SIG-M5 (cell line): ENCODE data around the gene LCE2A.
"Not testable (repeated sequence)": the region's sequence is repeated elsewhere in the genome, so short reads cannot be mapped to it uniquely, and the experiment has no call there.

Source experiments
- DNase-seq: peaks from one replicate; lab custom pipeline; 2025; lab: John Stamatoyannopoulos, UW

The LCE2A gene

GRCh38 chr1:152697701-152698600 lies at the start of gene LCE2A:
Gene LCE2A, plus strand, starts transcription at chr1:152698345. Its CDS starts 557 bp downstream, at chr1:152698902.
- DNase-seq: no peak

- DNase-seq: no peak
Measured at GRCh38 chr1:152654110-152654509, 44.0 kb upstream of the LCE2A start.

DNA sequence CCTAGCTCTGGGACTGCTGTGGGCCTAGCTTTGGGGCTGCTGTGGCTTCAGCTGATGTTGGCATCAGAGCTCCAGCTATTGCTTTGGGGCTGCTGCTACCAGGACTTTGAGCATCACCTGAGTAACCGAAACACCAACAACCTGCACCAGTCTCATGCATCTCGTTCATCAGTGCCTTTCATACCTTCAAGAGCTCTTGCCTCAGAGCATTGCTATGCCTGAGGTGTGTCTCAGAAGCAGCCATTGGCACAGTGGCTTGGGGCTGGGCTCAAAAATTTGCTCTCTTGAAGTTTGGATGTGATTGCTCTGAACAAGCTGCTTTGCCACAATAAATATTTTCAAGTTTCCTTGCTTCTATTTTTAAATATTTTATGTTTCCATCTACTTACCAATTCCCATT lies 41.7 kb upstream of the LCE2A start:
- no peak for DNase-seq

DNA sequence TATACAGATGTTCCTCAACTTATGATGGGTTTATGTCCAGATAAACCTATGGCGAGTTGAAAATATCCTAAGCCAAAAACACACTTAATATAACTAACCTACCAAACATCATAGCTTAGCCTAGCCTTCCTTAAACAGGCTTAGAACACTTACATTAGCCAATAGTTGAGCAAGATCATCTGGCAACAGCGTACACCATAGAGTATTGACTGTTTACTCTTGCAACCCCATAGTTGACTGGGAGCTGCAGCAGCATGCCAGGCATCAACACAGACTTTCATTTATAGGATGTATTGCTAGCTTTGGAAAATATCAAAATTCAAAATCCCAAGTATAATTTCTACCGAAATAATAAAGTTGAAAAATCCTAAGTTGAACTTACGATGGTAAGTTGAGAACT lies 40.5 kb upstream of the LCE2A start:
- DNase-seq: no peak

- DNase-seq: no peak
Measured at GRCh38 chr1:152658649-152659048, 39.5 kb upstream of the LCE2A start.

GRCh38 chr1:152663098-152663497 lies 35.0 kb upstream of the LCE2A start, which contains the start of gene LCE2D:
Gene LCE2D, plus strand, starts transcription at chr1:152663380. Its CDS starts 726 bp downstream, at chr1:152664106.
- DNase-seq: no peak

GRCh38 chr1:152666171-152666570 lies 32.0 kb upstream of the LCE2A start:
- not testable (repeated sequence) for DNase-seq

GRCh38 chr1:152667648-152668047 lies 30.5 kb upstream of the LCE2A start:
- DNase-seq: no peak

DNA sequence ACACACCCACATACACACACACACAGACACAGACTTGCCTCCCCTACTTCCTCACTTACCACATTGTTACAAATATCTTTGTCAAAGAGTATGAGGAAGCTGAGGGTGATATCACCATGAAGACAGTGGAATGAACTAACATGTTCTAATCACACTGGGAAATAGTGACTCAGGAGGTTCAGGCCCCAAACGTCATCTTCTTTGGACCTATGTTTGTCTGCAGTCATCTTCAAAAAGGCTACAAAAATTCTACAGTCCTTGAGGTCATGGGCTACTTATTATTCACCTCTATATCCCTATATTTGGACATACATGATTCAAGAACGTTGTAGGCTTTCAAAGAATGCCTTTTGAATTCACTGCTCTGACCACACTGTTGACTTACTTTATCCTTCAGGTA lies 25.1 kb upstream of the LCE2A start:
- no peak for DNase-seq

DNA sequence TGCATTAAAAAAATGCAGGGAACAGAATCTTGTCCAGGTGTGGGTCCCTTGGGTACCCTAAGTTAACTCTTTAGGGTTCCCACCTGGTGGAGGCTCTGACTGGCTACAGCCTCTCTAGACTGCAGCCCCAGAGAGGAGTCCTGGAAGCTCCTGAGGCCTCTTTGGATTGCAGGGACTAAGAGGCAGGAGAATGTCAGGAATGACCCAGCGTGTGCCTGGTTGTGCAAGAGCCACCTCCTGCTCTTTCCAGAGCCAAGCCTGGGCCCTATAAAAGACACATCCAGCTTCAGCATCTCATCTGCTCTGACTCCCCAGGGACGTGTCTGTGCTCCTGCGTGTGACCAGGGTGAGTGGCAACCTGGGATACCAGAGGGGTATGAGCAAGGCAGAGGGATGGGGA lies 23.2 kb upstream of the LCE2A start, which contains the start of gene LCE2C:
Gene LCE2C, plus strand, starts transcription at position 297 of the 400 bp plus-strand sequence. CDS start 737 bp downstream, outside the sequence.
- DNase-seq: not testable (repeated sequence)

GRCh38 chr1:152679459-152679858 lies 18.7 kb upstream of the LCE2A start:
- DNase-seq: no peak

GRCh38 chr1:152681616-152682015 lies 16.5 kb upstream of the LCE2A start:
- DNase-seq: no peak

GRCh38 chr1:152683846-152684245 lies 14.3 kb upstream of the LCE2A start:
- no peak for DNase-seq

DNA sequence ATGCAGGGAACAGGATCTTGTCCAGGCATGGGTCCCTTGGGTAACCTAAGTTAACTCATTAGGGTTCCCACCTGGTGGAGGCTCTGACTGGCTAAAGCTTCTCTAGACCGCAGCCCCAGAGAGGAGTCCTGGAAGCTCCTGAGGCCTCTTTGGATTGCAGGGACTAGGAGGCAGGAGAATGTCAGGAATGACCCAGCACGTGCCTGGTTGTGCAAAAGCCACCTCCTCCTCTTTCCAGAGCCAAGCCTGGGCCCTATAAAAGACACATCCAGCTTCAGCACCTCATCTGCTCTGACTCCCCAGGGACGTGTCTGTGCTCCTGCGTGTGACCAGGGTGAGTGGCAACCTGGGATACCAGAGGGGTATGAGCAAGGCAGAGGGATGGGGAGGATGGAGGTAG lies 12.3 kb upstream of the LCE2A start, which contains the start of gene LCE2B:
Gene LCE2B, plus strand, starts transcription at position 301 of the 400 bp plus-strand sequence. CDS start 721 bp downstream, outside the sequence.
- DNase-seq: not testable (repeated sequence)

DNA sequence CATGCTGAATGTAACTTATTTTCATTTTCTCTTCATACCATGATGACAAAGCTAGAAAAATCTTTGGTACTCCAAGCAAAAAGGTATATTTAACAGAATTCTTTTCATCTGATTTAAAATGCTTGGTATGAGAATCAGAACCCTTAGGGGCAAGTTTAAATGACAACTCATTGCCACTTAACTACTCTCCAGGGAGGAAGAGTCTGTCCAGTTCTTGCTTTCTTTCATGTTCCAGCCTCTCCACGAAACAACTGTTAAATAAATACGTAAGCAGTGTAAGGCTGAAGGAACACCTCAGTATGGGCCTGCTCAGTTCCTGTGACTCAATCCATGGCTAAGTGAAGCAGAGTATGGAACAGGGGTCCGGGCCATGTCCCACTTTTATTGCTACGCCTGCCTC lies 1.6 kb downstream of the LCE2A start:
- DNase-seq: no peak

DNA sequence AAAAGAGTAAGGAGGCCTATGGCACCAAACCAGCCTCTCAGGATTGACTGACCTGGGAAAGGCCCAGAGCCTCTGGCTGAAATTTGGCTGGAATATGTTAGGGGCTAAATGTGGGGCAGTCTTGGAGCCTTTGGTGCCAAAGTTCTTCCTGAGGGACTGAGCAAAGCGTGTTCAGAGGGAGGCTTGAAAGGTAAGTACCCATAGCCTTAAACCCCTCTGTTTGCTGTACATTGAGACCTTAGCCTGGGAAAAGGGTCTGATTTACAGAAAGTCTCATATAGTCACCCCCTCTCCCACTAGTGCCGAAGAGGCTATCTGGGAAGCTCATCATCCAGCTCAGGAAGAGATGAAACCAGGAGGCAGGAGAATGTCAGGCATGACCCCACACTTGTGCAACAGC lies 9.7 kb downstream of the LCE2A start, which contains the start of gene LCE4A:
Gene LCE4A, plus strand, starts transcription at position 301 of the 400 bp plus-strand sequence. CDS start 916 bp downstream, outside the sequence.
- DNase-seq: no peak

GRCh38 chr1:152718238-152718637 lies 20.1 kb downstream of the LCE2A start:
- DNase-seq: no peak

DNA sequence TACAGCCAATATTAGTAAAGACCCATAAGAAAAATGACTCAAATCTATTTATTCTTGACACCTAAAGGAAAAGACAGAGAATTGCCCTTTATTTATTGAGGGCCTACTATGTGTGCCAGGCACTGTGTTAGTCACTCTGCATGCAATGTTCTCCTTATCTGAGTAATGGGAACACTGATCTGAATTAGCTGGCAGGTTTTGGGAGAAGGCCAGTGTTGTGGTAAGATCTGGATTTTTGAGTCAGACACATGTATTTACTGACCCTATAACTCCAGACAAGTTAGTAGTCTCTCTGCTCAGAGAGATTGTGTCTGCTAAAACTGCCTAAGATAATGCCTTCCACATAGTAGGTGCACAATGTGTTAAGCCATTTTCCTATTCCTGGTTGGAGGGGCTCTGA lies 27.1 kb downstream of the LCE2A start:
- no peak for DNase-seq

GRCh38 chr1:152728986-152729385 lies 30.8 kb downstream of the LCE2A start:
- no peak for DNase-seq

- DNase-seq: no peak
Measured at GRCh38 chr1:152735648-152736047, 37.5 kb downstream of the LCE2A start.

DNA sequence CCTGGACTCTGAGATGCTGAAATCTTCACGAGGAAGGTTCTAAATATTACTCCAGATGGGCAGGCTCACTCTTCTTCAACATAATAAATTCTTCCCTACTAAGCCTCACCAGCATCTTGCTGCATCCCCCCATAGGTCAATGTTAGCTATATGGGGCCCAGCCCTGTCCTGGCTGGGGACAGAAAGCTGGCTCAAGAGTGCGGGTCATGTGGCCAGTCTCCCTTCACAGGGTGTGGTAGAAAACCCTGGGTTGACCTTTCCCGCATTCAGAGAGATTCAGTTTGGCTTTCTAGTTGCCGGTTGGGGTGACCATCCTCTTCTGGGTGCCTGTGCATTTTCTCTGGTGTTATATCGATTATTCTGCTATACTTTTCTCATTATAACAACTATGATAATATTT lies 39.9 kb downstream of the LCE2A start:
- no peak for DNase-seq

DNA sequence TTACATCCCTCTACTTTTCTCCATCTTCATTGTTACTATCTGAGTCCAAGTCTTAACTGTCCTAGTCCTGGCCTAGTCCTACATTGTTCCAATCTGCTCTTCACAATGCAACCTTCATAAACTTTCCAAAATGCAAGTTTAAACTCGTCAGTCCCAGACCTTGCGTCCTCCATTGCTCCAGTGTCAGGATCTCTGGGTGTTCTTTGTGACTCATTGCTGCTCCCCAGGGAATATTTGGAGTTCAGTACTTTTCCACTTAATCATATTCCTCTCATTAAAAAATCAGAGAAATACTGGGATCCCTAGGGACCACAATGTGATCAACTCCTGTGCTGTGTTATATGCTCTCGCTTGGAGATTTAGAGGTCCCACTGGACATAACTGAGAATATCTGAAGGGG lies 41.7 kb downstream of the LCE2A start:
- DNase-seq: no peak

DNA sequence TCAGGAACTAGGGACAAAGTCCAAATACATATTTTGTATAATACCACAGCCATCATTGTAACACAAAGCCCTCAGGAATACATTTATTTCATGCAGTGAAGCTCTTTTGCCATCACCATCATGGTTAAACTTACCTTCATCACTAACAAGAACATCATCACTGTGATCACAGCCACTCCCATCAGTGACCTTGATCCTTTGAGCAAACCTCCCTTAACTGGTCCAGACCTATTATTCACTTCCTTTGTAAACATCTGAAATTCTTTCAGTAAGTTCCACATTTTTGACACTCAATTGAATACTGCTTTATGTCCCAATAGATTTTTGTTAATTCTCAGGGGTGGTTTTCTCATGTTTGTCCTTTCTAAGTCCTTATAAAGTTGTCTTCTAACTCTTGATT lies 43.5 kb downstream of the LCE2A start:
- no peak for DNase-seq
